GM12891 (cell line): ENCODE data around the gene GATAD2B.
A peak's percentile ranks its signal among the peaks of the same experiment; 100 is the strongest.

Source experiments
- PAX5 ChIP-seq: IDR thresholded peaks from 2 replicates; pipeline ENCODE4 v1.6.1; 2011; ENCODE audit warnings: low read length, moderate library complexity, mild to moderate bottlenecking; ENCODE audit not compliant: insufficient read depth, severe bottlenecking
- POLR2A ChIP-seq: IDR thresholded peaks from 2 replicates; pipeline ENCODE4 v1.6.1; 2011; ENCODE audit warnings: low read depth, low read length, control low read depth
- POLR2AphosphoS5 ChIP-seq: IDR thresholded peaks from 2 replicates; pipeline ENCODE4 v1.6.1; 2011; ENCODE audit warnings: low read depth, low read length, control low read depth
- POU2F2 ChIP-seq: IDR thresholded peaks from 2 replicates; pipeline ENCODE4 v1.6.1; 2011; ENCODE audit warnings: low read depth, mild to moderate bottlenecking, control low read depth, low read length, moderate library complexity
- SPI1 ChIP-seq: IDR thresholded peaks from 2 replicates; pipeline ENCODE4 v1.6.1; 2011; ENCODE audit warnings: low read depth, low read length, control low read depth
- TAF1 ChIP-seq: IDR thresholded peaks from 2 replicates; pipeline ENCODE4 v1.6.1; 2011; ENCODE audit warnings: low read depth, low read length, control low read depth

GRCh38 chr1:153842006-153842471 is 80.7 kb downstream of the GATAD2B start:
- TF ChIP-seq POLR2AphosphoS5 (no peak), POLR2A (no peak), TAF1 (no peak), SPI1 (peak; percentile 72), PAX5 (no peak), POU2F2 (no peak; the same call in 1 of the 2 replicates)
